B cell (primary cell): ENCODE measurements around the gene HOXB1.

Experiments used
- EZH2 ChIP-seq: IDR thresholded peaks from 2 replicates; pipeline ENCODE4 v1.6.1; 2012; ENCODE audit warnings: borderline replicate concordance, low read depth, mild to moderate bottlenecking, moderate library complexity, low read length; ENCODE audit not compliant: insufficient read depth, poor library complexity, severe bottlenecking
- TF ChIP-seq, protein P1 (sequence below): fragments of 200-600 bp; IDR thresholded peaks from one replicate; pipeline ENCODE4 v1.8.0; 2022; ENCODE audit warnings: antibody characterized with exemption, mild to moderate bottlenecking

GRCh38 chr17:48487221-48487620 lies 43.6 kb downstream of the HOXB1 start:
- TF ChIP-seq, protein P1, sequence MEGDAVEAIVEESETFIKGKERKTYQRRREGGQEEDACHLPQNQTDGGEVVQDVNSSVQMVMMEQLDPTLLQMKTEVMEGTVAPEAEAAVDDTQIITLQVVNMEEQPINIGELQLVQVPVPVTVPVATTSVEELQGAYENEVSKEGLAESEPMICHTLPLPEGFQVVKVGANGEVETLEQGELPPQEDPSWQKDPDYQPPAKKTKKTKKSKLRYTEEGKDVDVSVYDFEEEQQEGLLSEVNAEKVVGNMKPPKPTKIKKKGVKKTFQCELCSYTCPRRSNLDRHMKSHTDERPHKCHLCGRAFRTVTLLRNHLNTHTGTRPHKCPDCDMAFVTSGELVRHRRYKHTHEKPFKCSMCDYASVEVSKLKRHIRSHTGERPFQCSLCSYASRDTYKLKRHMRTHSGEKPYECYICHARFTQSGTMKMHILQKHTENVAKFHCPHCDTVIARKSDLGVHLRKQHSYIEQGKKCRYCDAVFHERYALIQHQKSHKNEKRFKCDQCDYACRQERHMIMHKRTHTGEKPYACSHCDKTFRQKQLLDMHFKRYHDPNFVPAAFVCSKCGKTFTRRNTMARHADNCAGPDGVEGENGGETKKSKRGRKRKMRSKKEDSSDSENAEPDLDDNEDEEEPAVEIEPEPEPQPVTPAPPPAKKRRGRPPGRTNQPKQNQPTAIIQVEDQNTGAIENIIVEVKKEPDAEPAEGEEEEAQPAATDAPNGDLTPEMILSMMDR, result no peak
- TF ChIP-seq EZH2, result no peak
